Endothelial cell of coronary artery (primary cell): ENCODE measurements around the gene SLC37A3. TPM values are rescaled to one million over a fixed set of nuclear protein-coding genes. Genes with fewer than 3 reads are reported as not detected.

ENCODE experiments used
- total RNA-seq: library from RNA; depleted of rRNA; stranded (reverse); fragments of >200 nt; gene quantifications from 2 replicates; pipeline ENCODE4 v1.2.3, GENCODE V29; 2014

The SLC37A3 gene, protein sequence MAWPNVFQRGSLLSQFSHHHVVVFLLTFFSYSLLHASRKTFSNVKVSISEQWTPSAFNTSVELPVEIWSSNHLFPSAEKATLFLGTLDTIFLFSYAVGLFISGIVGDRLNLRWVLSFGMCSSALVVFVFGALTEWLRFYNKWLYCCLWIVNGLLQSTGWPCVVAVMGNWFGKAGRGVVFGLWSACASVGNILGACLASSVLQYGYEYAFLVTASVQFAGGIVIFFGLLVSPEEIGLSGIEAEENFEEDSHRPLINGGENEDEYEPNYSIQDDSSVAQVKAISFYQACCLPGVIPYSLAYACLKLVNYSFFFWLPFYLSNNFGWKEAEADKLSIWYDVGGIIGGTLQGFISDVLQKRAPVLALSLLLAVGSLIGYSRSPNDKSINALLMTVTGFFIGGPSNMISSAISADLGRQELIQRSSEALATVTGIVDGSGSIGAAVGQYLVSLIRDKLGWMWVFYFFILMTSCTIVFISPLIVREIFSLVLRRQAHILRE
- 47.2 and 57.3 TPM in 2 replicates for total RNA-seq

DNA sequence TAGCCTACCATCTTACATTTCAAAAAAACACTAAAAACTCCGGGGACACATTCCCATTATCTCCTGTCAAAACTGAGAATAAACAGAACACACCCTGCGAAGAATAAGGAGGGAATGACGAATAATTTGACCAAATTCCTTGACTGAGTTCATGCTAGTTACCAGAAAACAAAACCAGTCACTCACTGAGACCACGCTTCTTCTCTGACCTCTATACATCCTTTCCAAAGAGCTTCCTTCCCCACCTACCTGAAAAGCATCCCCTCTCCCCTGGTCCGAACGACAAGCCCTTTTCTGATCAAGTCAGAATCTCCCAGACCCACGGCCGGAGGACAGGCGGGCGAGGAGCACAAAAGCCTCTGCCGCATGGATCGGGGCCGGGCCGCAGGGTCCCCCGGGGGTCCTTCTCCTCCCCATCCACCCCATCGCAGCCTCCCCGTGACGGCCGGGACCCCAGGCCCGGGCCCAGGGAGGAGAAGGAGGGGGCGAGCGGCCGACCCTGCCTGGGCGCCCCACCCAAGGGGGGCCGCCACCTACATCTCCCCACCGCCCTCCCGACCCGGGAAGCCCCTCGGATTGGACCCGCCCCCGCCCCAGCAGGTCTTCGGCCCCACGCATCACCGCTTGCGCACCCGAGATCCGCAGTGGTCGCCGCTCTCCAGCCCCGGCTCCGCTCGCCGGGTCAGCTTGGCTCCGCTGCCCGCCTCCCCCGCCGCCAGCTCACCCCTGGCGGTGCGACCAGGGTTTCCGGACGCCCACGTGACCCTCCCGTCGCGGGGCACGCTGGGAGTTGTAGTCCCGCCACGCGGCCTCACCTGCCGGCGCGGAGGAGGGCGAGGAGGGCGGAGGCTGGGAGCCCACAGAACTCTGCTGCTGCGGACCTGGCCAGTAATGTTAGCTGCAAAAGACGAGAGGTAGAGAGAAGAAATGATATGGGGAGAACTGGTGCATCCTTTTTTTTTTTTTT is at the start of gene SLC37A3:
TSS of gene SLC37A3 (minus strand) at position 747 of the 967 bp plus-strand sequence. CDS start 16,004 bp downstream, outside the sequence.

DNA sequence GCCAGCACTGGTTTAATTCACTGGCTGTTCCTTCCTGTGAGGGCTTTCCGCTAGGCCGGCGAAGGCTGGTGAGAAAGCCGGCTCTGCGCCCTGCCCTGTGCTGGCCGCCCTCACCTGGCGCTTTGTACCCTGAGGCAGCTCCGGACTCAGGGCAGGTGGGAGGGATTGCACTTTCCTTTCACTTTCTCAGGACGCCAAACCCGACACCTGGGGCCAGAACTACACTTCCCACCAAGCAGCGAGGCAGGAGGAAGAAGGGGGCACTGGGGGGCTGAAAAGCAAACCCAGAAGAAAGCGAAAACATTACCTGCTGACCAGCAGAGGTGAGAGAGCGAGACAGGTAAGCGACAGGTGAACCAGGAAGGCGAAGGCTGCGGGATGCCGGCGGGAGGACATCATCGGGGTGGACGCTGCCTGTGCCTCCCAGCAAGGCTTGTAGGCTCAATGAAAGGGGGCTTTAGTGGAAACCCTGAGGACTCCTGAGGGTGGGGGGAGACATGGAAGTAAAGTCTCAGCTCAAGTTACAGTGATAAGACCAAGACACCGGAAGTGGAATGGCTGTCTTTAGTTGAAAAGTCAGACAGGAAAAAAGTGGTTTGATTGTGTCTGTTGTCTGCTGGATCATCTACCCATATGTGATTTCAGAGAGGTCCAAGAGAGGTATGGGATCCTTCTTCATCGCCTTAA is 5.7 kb upstream of the SLC37A3 start, which contains the start of gene RAB19:
TSS of gene RAB19 (plus strand) at position 181 of the 687 bp plus-strand sequence. CDS start 3,589 bp downstream, outside the sequence.

Other genes starting within 250 kb of the SLC37A3 start
- gene KDM7A, start 221.5 kb downstream of the SLC37A3 start, total RNA-seq = 4.8 and 7.5 TPM in 2 replicates
- 0.27 TPM in 1 of 2 replicates, not detected in the other for gene RAB19, start 5.5 kb upstream of the SLC37A3 start, total RNA-seq
- 49.0 and 59.7 TPM in 2 replicates for gene MKRN1, start 81.0 kb upstream of the SLC37A3 start, total RNA-seq
- under 0.01 and 0.66 TPM in 2 replicates for gene DENND2A, start 242.3 kb upstream of the SLC37A3 start, total RNA-seq